Midbrain (tissue), 1 donor: ENCODE measurements around the gene KLK12.
A peak's percentile ranks its signal among the peaks of the same experiment; 100 is the strongest.

ENCODE experiments used
- DNase-seq: peaks from one replicate; lab custom pipeline; 2025; lab: John Stamatoyannopoulos, UW

Gene KLK12

GRCh38 chr19:51047031-51047335, 12.2 kb upstream of the KLK12 start:
- DNase-seq = no peak

DNA sequence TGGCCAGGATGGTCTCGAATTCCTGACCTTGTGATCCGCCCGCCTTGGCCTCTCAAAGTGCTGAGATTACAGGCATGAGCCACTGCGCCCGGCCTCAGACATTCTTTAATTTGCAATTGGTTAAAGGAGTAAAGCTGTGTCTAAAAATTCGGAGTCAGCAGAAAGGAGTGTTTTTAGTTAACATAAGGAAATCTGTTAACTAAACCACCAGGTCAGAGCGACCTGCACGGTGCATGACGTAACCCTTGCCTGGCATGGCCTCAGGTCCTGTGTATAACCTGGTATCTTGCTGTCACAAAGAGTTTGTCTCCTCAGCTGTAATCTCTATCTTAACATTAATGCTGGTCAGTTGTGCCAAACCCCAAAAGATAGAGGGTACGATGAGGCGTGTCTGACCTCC, 9.5 kb upstream of the KLK12 start:
- no peak for DNase-seq

DNA sequence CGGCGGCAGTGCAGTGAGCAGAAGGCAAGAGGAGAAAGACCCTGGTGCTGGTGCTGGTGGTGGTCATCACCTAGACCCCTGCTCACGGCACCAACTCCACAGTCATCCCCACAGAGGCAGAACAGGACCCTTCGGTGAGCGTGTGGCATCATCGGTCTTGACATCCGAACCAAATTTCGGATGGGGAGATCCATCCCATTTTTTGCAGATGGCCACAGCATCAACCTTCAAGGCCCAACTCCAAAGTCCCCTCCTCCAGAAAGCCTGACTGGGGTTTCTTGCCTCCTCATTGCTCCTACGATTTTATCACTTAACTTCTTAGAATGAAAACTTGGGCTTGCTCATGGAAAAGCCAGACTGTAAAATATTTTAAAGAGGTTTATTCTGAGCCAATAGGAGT, 8.7 kb upstream of the KLK12 start:
- no peak for DNase-seq

DNA sequence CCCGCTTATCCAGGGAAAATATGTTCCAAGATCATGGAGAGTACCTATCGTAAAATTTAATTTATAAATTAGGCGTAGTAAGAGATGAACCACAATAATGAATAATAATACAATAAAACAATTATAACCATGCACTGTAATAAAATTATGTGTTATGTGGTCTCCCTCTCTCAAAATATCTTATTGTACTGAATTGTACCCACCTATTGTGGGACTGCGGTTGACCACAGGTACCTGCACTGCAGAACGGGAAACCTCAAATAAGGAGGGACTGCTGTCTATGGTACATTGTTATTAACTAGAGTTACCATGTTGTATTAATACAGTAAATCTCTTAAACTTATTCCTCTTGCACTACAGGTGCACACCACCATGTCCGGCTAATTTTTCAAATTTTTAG, 5.3 kb upstream of the KLK12 start:
- DNase-seq = no peak

DNA sequence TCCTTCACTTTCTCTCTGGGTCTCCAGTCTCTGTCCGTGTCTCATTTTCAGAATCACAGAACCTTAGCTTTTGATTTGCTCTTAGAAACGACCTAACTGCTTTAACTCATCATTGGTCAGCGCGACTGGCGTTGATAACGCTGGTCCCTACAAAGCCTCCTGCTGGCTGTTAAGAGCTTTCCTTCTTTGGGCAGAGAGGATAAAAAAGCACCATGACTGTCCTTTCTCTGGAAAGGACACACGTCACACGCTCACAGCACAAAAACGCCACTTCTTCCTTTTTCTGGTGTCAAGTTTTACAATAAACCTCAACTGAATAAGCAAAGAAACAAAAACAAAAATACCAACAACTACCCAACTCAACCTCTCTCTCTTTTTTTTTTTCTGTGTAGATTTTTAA, 1.7 kb upstream of the KLK12 start:
- no peak for DNase-seq

DNA sequence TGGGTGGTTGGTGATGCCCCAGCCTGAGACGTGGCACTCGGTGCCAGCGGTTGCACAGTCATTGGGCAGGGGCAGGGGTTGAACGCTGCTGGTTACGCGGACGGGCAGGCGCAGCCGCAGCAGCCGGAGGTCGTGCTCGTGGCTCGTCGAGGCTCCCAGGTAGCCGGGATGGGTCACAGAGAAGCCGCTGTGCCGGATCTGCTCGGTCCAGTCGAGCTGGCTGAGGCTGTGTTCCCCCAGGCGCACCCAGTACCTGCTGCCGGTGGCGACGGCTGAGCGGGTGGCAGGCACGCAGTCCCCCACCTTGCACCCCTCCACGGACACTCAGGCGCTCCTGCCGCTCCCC, 2.9 kb downstream of the KLK12 start:
- no peak for DNase-seq

- DNase-seq = no peak
Observed at GRCh38 chr19:51031220-51031879, 3.5 kb downstream of the KLK12 start.

GRCh38 chr19:51030631-51031030, 4.2 kb downstream of the KLK12 start:
- DNase-seq = no peak

GRCh38 chr19:51029718-51030117, 5.1 kb downstream of the KLK12 start:
- DNase-seq = no peak

DNA sequence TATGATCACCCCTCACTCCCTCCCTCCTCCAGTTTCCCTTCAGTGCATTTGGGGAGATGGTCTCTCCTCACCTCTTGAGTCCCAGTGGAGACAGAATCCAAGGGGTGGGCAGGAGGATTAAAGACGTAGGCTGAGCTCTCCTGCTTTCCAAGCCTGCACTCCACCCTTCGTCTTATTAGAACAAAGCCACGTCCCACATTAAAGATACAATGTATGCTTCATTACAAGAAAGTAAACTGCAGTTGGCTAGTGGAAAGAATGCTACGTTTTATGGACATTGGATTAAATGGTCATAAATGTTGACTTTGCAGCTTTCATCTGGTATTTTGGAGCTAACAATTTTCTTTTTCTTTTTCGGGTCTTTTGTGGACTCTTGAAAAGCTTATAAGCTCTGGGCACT, 6.9 kb downstream of the KLK12 start:
- no peak for DNase-seq

GRCh38 chr19:51027126-51027806, 7.5 kb downstream of the KLK12 start:
- DNase-seq = no peak

GRCh38 chr19:51026554-51026831, 8.3 kb downstream of the KLK12 start, which contains the start of gene KLK11:
KLK11 (minus strand) TSS chr19:51026616; CDS start chr19:51025631, 985 bp downstream.
- DNase-seq = no peak

DNA sequence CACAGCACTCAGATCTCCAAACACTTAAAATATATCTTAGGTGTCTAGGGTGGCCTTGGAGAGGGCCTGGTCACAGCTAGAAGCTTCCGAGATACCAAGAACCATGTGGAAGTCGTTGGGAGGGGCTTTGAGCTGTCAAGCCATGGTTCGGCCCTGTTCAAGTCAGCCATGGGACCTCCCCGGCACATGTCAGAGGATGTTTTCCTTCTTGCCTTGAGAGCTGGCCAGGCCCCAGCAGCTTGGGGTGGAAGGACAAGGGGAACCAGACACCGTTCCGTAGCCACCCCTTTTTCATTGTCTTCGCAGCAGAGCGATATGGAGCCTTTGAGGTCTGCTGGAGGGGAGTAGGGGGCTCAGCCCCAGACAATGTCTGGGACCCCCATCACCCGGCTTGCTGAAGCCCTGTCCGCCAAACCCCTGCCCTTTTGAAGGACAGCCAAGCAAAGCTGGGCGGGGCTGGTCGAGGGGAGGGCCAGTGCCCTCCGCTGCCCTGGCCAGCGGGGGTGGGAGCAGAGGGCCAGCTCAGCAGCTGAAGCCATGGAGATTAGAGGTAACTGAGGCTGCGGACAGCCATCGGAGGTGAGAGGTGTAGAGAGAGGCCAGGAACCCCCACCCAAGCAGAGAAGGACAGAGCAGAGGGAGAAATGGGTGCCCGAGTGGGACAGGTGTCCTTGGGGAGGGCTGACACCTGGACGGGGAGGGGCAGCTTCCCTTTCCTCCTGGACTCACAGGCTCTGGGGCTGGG, 8.8 kb downstream of the KLK12 start:
- DNase-seq = no peak

- no peak for DNase-seq
Observed at GRCh38 chr19:51025401-51025800, 9.4 kb downstream of the KLK12 start.

DNA sequence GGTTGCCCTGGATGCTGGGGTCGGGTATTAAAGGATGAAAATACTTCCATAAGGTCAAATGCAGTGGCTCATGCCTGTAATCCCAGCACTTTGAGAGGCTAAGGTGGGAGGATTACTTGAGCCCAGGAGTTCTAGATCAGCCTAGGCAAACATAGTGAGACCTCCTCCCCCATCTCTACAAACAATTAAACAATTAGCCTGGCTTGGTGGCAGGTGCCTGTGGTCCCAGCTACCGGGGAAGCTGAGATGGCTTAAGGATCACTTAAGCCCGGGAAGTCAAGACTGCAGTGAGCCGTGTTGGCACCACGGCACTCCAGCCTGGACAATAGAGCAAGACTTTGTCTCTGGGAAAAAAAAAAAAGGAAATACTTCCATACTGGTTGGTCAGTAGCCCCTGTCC, 9.9 kb downstream of the KLK12 start:
- no peak for DNase-seq

DNA sequence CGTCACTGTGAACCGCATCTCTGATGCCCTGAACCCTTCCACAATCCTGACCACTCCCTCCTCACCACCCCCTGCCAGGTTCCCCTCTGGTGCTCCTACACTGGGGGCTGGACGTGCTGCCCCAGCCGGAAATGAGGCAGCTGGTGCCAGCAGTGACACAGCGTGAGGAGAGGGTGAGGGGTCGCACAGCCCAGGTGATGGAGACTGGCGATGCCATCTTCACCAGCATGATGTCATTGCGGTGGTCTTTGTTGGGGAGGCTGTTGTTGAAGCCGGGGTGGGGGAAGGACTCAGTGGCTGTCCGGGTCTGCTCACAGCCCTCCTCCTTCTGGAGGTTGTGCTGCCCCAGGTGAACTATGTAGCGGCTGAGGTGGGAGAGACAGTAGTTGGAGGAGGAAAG, 10.9 kb downstream of the KLK12 start:
- no peak for DNase-seq

GRCh38 chr19:51022526-51022925, 12.3 kb downstream of the KLK12 start:
- DNase-seq = no peak

DNA sequence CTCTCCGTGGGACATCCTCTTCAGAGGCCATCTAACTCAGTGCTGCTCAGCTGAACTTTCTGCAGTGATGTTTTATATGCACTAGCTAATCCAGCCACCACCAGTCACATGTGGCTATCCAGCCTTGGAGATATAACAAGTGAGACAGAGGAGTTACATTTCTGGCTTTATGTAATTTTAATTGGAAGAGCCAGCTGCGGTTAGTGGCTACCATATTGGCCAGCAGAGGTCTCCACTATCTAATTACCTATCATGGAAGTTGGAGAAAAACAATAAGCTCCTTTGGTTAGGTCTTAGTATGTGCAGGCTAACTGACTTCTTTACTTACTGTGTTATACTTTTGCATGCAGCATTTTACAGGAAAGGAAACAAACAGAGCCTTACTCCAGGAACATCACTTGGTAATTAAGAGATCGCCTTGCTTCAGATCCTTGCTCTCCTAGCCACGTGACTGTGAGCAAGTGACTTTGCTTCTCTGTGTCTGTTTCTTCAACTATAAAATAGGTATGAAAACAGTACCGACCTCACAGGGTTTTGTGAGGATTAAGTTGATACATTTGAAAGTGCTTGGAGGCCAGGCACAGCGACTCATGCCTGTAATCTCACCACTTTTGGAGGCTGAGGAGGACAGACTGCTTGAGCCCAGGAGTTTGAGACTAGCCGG, 13.7 kb downstream of the KLK12 start:
- peak; percentile 41 for DNase-seq

- DNase-seq = no peak
Observed at GRCh38 chr19:51019544-51019925, 15.3 kb downstream of the KLK12 start, which contains the start of gene KLK10. KLK10 (minus strand) TSS chr19:51019709; CDS start chr19:51019130, 579 bp downstream.

- no peak for DNase-seq
Observed at GRCh38 chr19:51018745-51019543, 15.9 kb downstream of the KLK12 start.

DNA sequence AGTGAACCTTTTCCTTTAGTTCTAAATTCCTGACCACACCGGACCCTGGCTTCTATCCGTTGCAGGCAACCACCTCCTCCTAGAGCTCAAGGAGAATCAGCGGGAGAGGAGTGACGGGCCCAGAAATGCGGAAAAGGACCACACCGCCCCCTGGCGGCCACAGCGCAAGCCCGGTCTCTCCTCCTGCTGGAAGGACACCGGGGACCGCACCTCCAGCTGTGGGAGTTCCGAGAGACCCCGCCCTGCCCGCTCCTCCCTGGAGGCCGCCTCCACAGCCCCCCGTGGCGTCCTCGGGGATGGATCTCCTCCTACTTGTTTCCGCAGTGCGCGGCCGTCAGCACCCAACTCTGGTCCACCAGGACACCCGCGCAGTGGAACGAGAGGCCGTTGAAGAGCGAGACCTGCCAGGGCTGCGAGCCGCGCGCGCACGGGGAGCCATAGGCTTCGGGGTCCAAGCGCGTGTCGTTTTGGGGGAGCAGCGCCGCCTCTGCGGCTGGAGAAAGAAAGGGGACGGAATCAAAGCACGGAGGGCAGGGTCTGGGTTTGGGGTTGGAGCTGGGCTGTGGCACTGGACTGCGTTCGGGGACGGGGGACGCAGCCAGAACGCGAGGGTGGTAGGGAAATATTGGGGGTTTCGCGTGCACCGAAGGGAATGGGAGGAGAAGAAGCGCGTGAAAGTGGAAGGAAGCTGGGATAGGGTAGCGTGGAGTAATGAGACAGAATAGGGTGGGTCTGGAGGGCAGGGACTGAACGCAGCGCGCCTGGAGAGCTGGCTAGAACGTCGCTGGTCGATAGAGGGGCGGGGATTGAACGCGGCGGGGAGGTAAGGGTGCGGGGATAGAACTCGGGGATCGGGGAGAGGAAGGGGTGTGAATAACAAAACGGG, 17.8 kb downstream of the KLK12 start:
- peak; percentile 76 for DNase-seq
